Putamen (tissue), 1 donor: ENCODE measurements around the gene ZNF286A.
"Not testable (repeated sequence)": the region's sequence is repeated elsewhere in the genome, so short reads cannot be mapped to it uniquely, and the experiment has no call there.

Experiments used
- DNase-seq: peaks from one replicate; pipeline ENCODE4 v3.0.0-alpha.2; 2016; ENCODE audit warnings: low spot score

Gene ZNF286A

DNA sequence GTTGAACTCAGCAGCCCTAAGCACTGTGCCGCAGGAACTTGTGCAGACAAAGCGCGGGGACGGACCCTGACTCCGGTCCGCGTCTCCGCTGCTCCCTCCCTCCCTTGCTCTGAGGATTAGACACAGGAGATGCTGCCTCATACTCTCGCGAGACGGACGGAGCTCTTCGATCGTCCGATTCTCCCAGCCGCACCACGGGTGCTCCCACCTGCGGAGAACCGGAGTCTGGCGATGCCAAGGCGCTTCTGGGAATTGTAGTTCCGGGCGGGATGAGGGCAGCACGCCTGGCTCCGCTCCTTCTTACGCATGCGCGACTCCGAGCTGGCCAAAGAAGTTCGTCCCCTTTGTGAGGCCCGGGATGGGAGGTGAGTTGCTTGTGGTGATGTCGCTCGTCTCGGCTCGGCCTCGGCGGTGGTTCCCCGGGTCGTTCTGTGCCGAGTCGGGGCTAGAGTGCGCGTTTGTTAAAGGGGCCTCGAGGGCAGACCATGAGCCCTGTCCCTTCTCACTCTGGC, at the start of gene ZNF286A:
Gene ZNF286A, plus strand, starts transcription at position 340 of the 512 bp plus-strand sequence. CDS start 578 bp downstream, outside the sequence.
- DNase-seq = peak; percentile 99

DNA sequence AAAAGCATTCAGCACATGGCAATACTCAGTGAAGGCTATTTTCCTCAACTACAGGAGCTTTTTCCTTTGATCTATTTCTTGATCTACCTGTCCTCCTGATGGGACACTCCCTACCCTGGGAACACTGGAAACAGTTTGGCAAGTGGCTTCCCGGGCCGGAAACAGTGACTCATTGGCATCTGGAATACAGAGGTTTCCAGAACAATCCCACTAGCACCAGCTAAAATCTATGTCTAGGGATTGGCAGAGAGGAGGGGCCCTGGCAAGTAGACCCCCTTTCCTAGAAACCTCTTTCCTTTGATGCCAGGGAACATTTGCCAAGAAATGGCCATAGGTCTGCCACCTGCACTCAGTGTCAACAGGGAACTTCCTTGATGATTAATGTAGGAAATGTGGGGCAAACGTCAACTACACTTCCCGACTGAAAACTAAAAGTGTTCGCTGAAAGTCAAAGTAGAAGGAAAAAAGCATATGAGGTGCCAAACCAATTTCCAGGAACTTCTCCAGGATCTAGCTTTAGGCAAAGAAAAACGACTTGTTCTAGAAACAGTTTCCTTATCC, 49.6 kb upstream of the ZNF286A start:
- DNase-seq = no peak

DNA sequence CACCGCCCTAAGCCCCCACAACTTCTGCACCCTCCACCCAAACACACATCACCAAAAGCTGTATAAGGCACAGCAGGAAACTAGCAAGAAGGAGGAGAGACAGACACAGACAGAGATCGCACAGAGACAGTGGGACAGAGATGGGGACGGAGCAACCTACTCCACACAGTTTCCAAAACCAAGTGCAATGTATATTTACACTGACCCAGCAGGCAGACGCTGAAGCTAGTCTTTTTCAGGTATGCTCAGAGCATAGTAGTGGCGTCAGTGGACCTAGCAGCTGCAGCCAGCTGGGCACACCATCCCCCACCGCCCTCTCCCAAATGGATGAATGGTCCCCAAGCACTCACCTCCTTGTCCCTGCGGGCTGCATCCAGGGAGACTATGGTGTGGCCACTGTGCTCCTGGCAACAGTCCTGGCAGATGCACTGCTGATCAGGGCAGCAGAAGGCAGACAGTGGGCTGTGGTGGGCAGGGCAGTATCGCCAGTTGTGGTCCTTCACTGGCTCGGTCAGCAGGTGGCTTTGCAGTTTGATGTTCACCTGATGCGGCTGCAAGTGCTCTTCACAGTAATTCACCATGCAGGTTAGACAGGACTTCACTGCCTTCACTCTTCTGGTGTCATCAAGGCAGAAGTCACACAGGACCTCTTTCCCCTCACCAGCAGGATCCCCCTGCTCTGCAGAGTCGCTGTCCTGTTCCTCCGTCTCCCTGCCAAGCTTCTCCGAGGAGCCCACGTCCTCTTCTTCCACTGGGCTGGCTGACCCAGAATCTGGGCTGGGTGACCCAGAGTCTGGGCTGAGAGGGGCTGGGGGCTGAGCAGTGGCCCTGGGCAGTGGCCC, 48.6 kb upstream of the ZNF286A start:
- no peak for DNase-seq

GRCh38 chr17:15651583-15652110, 47.9 kb upstream of the ZNF286A start:
- DNase-seq = peak; percentile 76

DNA sequence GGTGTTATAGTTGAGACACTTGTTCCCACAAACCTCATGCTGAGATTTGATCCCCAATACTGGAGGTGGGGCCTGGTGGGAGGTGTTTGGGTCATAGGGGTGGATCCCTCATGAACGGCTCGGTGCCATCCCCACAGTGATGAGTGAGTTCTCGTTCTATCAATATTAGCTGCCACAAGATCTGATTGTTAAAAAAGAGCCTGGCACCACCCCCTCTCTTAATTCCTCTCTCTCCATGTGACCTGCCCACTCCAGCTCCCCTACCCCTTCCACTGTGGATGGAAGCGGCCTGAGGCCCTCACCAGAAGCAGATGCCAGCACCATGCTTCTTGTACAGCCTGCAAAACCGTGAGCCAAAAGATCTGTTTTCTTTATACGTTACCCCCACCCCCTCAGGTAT, 46.6 kb upstream of the ZNF286A start:
- no peak for DNase-seq

DNA sequence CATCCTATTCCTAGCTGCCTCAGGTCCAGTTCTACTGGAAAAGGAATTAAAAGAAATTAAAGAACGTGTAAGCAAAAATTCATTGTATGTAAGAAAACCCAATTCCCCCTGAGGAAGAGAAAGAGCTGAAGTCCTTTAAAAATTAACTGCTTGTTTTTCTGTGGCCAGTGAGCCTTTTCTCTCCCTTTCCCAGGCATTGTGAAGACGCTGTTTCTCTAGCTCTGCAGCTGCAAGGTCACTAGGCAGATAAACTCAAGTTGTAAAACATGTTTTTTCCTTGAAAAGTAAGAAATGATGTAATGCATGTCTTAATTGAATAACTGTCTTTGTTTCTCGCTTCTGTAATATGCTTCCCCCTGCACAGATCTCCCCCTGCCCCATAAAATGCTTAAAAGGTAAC, 45.2 kb upstream of the ZNF286A start:
- DNase-seq = not testable (repeated sequence)

DNA sequence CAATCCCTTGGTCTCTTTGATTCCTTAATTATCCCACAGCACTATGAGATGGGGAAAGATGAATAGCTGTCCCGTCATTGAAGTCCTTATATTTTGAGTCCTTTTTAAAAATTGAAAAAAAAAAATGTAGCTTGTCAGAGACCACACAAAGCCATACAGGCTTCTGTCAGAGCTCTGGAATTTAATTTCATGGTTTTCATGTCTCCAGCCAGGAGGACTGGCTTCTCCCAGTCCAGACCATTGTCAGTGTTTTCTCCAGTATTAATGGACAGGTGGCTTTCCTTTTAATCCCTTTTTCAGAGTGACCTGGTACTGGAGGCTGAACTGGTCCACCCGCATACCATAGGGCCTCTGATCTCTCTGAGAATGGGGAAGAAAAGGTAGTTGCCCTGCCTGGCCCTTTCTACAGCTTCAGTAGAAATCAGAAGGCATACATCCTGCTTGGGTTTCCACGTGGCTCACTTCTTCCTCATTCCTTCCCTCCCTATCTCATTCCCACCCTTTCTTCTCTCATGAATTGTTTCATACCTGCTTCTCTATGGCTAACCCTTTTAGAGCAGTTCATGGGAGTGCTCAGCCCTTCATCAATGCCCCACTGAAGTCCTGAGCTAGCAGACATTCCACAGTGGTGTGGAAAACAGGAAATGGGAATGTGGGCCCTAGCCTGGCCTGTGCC, 44.5 kb upstream of the ZNF286A start:
- no peak for DNase-seq

DNA sequence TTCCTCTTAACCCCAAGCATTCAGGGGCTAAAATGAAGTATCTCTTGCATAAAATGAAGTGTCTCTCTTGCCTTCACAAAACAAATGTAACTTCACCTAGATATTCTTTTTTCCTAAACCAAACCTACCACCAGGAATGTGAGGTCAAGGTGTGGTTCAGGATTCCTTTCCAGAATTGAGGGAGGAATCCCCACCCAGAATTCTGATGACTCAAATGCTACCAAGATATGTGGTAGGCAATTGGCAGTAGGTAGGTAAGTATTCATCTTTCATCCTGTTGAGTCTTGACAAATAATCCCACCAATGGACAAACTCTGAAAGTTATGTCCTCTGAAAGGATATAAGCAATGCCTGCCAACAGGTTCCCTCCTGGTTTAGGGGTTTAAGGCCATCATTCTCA, 41.7 kb upstream of the ZNF286A start:
- no peak for DNase-seq

DNA sequence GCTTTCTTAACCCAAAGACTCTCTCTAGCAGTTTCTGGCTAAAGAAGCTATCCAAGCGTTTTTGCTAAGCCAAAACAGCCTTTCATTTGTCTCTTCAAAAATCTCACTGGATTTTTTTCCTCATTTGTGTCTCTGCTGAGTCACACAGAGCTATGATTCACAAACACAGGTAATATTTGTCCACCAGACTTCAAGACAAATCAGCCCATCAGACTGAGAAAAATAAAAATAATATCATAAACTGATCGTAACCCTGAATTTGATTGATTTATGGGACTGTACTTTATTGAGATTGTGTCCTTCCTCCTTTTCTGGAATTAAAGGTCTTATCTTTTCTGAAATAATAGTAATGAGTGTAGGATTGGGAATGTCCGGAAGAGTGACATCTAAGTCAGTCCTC, 41.3 kb upstream of the ZNF286A start:
- DNase-seq = no peak

- DNase-seq = no peak
These were observed 40.3 kb upstream of the ZNF286A start for GRCh38 chr17:15659236-15659635.

- DNase-seq = no peak
These were observed 39.9 kb upstream of the ZNF286A start for GRCh38 chr17:15659663-15660062.

DNA sequence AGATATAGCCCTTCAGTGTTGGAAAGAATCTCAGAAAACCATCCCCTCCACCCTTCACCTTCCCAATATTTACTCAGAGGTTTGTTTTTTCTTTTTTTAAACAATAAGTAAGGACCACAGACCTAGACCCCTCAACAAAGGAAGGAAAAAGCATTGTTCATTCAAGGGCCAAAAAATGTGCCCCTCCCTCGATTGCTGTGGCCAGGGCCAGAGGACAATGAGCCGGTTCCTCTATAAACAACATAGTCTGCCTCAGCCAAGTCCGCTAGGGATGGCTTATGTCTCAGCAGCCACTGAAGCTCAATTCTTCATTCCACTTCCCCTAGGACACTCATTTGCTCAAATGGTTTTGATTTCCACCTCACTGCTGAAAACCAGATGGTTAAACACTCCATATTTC, 39.5 kb upstream of the ZNF286A start:
- DNase-seq = no peak

- no peak for DNase-seq
These were observed 36.9 kb upstream of the ZNF286A start for GRCh38 chr17:15662681-15663080.

DNA sequence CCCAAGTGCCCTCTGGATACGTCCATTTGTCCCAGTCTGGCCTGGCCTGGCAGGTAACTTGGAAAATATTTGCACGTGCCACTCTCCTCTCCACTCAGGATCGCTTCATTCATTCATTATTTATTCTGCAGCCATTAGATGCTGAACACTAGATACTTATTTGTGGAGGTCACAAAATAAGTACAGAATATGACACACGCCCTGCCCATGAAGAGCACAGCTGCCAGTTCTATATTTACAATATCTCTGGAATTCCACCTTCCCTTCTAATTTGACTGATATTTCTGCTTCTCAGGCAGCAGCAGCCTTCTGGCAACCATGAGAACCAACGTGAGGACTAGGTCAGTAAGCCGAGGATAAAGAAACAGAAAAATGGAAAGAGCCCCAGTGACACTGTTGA, 36.4 kb upstream of the ZNF286A start:
- DNase-seq = no peak

DNA sequence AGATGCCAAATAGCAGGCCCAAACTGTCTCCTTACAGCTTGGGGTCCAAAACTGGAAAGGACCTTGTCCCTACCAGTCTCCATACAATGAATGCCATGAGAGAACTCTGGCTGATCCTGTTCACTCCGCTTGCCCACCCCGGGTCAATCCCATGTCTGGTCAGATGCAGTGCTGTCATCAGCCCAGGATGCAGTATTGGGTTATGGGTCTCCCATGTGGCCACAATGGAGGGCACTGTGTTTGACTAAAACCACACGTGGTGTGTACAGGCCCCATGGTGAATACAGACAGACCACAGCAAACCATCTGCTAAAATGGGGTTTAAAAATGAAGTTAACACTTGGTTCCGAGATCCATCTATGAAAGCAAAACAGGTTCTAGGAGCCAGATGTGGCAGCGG, 35.9 kb upstream of the ZNF286A start:
- no peak for DNase-seq

DNA sequence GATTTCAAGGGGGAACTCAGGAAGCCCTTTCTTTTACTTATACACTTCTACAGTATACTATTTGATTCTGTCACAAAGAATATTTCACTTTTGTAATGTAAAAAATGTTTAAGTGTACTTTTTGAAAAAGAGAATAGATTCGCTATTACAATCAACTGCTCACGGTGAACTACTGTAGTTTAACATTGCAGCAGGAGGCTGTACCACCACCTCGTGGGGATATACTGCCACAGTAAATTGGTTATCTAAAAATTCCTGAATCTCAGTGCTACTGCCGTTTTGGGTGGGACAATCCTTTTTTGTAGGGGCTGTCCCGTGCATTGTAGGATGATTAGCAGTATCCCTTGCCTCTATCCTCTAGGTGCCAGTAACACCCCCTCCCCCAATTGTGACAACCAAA, 30.0 kb upstream of the ZNF286A start:
- DNase-seq = not testable (repeated sequence)

- DNase-seq = not testable (repeated sequence)
These were observed 24.9 kb upstream of the ZNF286A start for GRCh38 chr17:15674640-15675039.

GRCh38 chr17:15675991-15676390, 23.6 kb upstream of the ZNF286A start:
- DNase-seq = not testable (repeated sequence)

- DNase-seq = not testable (repeated sequence)
These were observed 16.4 kb upstream of the ZNF286A start for GRCh38 chr17:15683135-15683534.

DNA sequence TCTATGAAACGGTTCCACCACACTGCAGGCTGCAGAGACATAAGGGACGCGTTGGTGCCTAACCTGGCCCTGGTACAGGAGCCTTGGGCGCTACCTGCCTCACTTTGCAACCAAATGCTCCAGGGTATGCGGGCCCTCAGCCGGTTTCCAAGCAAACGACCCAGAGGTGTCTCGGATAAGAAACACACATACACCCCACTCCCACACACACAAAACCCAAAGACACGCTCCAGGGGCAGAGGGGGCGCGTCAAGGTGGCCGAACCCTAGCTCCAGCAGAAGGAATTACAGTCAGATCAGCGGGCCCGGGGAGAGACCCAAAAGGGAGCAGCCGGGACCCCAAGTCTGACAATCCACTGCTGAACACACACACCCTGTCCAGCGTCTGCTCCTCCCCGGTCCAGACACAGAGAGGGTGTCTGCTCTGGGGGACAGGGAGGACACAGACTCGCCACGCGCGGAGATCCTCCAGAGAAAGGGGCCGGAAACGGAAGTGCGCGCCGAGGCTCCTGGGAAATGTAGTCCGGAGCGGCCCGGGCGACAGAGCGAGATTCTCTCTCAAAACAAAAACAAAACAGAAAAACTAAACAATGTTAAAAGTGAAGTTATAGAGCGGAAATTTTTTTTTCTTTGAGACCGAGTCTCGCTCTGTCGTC, 15.6 kb upstream of the ZNF286A start, which contains the start of gene TRIM16:
Gene TRIM16, minus strand, starts transcription at position 488 of the 655 bp plus-strand sequence. CDS start 32,702 bp downstream, outside the sequence.
- DNase-seq = peak; percentile 69

DNA sequence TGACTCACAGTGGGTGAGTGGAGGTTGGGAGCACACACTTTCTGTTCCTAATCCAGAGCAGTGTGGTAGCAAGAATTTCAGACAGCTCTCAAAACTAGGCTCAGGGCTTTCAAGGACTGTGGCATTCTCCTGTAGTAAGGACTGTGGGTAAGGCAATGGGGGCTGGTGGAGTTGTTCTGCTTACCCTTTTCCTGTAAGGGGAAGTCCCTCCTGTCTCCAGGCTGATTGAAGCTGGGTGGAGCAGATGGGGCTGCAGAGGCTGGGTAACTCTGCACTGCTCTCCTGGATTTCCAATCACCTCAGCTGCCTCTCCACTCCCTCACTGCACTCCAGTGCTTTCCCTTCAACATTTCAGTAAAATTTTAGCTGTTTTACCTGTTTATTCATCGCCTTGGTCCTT, 12.1 kb upstream of the ZNF286A start:
- DNase-seq = not testable (repeated sequence)

DNA sequence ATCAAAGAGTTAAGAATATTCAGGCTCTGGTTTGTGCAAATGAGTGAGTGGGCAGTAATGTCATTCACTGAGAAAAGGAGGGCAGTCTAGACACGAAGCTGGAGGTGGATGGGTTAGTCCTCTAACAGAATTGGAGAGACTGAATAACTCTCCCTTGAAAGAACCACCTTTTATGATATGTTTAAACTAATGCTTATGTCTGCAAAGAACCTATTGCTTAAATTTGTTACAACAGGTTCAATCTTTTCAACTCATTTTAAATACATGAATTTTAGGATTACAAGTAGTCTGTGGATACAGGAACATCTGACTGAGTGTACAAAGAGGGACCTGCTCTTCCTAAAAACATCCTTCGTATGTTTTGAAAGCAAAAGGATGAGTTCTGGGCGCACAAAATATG, 585 bp upstream of the ZNF286A start:
- DNase-seq = not testable (repeated sequence)
